ENCODE measurements around the gene LRRC4C.

GRCh38 chr11:40274017-40274416 lies 1185.4 kb downstream of the LRRC4C start:
- TF ChIP-seq EZH2 (IDR thresholded peaks at IDR 0.05) (no peak), CTCF (IDR thresholded peaks at IDR 0.05) (no peak)
